Fibroblast of skin of right quadriceps (primary cell): ENCODE results near the gene MPPED1.

Source experiments
- DNase-seq: peaks from one replicate; pipeline ENCODE4 v3.0.0-alpha.2; 2013

The MPPED1 gene

GRCh38 chr22:43432883-43433415 is 21.1 kb downstream of the MPPED1 start:
- DNase-seq, result no peak

GRCh38 chr22:43433451-43434274 is 21.8 kb downstream of the MPPED1 start:
- DNase-seq, result no peak

- no peak for DNase-seq
Measured at GRCh38 chr22:43434275-43434927, 22.6 kb downstream of the MPPED1 start.

GRCh38 chr22:43434928-43435311 is 23.1 kb downstream of the MPPED1 start:
- DNase-seq, result no peak

- DNase-seq, result no peak
Measured at GRCh38 chr22:43435851-43436811, 24.3 kb downstream of the MPPED1 start.

- no peak for DNase-seq
Measured at GRCh38 chr22:43436868-43437267, 25.1 kb downstream of the MPPED1 start.

- no peak for DNase-seq
Measured at GRCh38 chr22:43437871-43438475, 26.2 kb downstream of the MPPED1 start.

- DNase-seq, result no peak
Measured at GRCh38 chr22:43438666-43439347, 27.0 kb downstream of the MPPED1 start.

GRCh38 chr22:43439368-43440103 is 27.7 kb downstream of the MPPED1 start:
- DNase-seq, result no peak

GRCh38 chr22:43440104-43440387 is 28.2 kb downstream of the MPPED1 start:
- DNase-seq, result no peak

- DNase-seq, result no peak
Measured at GRCh38 chr22:43440556-43440955, 28.7 kb downstream of the MPPED1 start.

GRCh38 chr22:43441216-43441615 is 29.4 kb downstream of the MPPED1 start:
- no peak for DNase-seq

- DNase-seq, result no peak
Measured at GRCh38 chr22:43441751-43442150, 29.9 kb downstream of the MPPED1 start.

GRCh38 chr22:43442386-43443151 is 30.8 kb downstream of the MPPED1 start:
- no peak for DNase-seq

GRCh38 chr22:43443152-43443471 is 31.3 kb downstream of the MPPED1 start:
- DNase-seq, result no peak

GRCh38 chr22:43446037-43446803 is 34.4 kb downstream of the MPPED1 start:
- DNase-seq, result no peak

- DNase-seq, result no peak
Measured at GRCh38 chr22:43446916-43447315, 35.1 kb downstream of the MPPED1 start.

GRCh38 chr22:43447380-43447779 is 35.6 kb downstream of the MPPED1 start:
- DNase-seq, result no peak

- DNase-seq, result no peak
Measured at GRCh38 chr22:43448048-43448447, 36.2 kb downstream of the MPPED1 start.

GRCh38 chr22:43449205-43449830 is 37.5 kb downstream of the MPPED1 start:
- DNase-seq, result no peak
